OCI-LY3 (cell line): ENCODE results near the gene SPATS1.

Experiments
- H2AFZ ChIP-seq: fragments of 200-600, 300-600 bp; shearing (Covaris generic); 2 replicates; pipeline ENCODE4 v1.6.0; 2014; ENCODE audit warnings: antibody characterized with exemption, low read depth, low read length
- H3K27ac ChIP-seq: fragments of 200-600, 300-600 bp; sonication (generic); 2 replicates; pipeline ENCODE4 v1.5.1; 2014; ENCODE audit warnings: mild to moderate bottlenecking, low read length, moderate library complexity, mixed read lengths
- H3K27me3 ChIP-seq: fragments of 200-600, 300-600 bp; sonication (generic); 2 replicates; pipeline ENCODE4 v1.6.1; 2014; ENCODE audit warnings: low read depth, low read length, mixed read lengths
- H3K36me3 ChIP-seq: fragments of 200-600, 300-600 bp; sonication (generic); replicated peaks from 2 replicates; pipeline ENCODE3; 2014; ENCODE audit warnings: low read depth, low read length, mixed read lengths
- H3K4me1 ChIP-seq: fragments of 300-600, 200-600 bp; sonication (generic); 2 replicates; pipeline ENCODE4 v1.6.1; 2014; ENCODE audit warnings: low read length, mixed read lengths
- H3K4me2 ChIP-seq: fragments of 200-600, 300-600 bp; sonication (generic); 2 replicates; pipeline ENCODE4 v1.6.1; 2014; ENCODE audit warnings: low read length, mixed read lengths
- H3K4me3 ChIP-seq: fragments of 300-600, 200-600 bp; sonication (generic); 2 replicates; pipeline ENCODE4 v1.5.1; 2014; ENCODE audit warnings: antibody characterized with exemption, mild to moderate bottlenecking, low read length, moderate library complexity
- H3K79me2 ChIP-seq: fragments of 300-600, 200-600 bp; shearing (Covaris generic); 2 replicates; pipeline ENCODE4 v1.6.1; 2014; ENCODE audit warnings: mild to moderate bottlenecking, low read length, mixed read lengths
- H3K9ac ChIP-seq: fragments of 300-600, 200-600 bp; shearing (Covaris generic); 2 replicates; pipeline ENCODE4 v1.6.0; 2014; ENCODE audit warnings: mild to moderate bottlenecking, low read length, moderate library complexity
- H3K9me3 ChIP-seq: fragments of 200-600, 300-600 bp; shearing (Covaris generic); 2 replicates; pipeline ENCODE4 v1.6.1; 2014; ENCODE audit warnings: low read length, mixed read lengths; ENCODE audit not compliant: insufficient read depth
- H4K20me1 ChIP-seq: fragments of 200-600, 300-600 bp; sonication (generic); 2 replicates; pipeline ENCODE4 v1.6.1; 2016; ENCODE audit warnings: low read length, mixed read lengths; ENCODE audit not compliant: insufficient read depth
- EZH2phosphoT487 ChIP-seq: fragments of 200-600 bp; shearing (Covaris generic); IDR thresholded peaks from 2 replicates; pipeline ENCODE4 v1.6.1; 2018; ENCODE audit warnings: antibody characterized with exemption, mixed run types, low read depth
- TF ChIP-seq, protein P1 (sequence below): fragments of 200-600, 300-600 bp; sonication (generic); IDR thresholded peaks from 2 replicates; pipeline ENCODE4 v1.5.1; 2014; ENCODE audit warnings: antibody characterized with exemption, low read length, low read depth

The SPATS1 gene

GRCh38 chr6:44309092-44309491 is 33.4 kb upstream of the SPATS1 start:
- Histone ChIP-seq H3K27me3 (no peaks in the 10 kb centered on the region), H3K9me3 (no peaks in the 10 kb centered on the region), H3K4me2 (no peak overlapping the region), H4K20me1 (peaks cover 3% of the 10 kb centered on the region; the same call in 1 of the 2 replicates), H3K4me3 (no peak overlapping the region), H3K9ac (no peak overlapping the region), H3K36me3 (peaks cover 68% of the 10 kb centered on the region), H3K4me1 (peaks cover 8% of the 10 kb centered on the region), H3K27ac (no peak overlapping the region), H2AFZ (no peak overlapping the region), H3K79me2 (peaks cover 18% of the 10 kb centered on the region)
- TF ChIP-seq, protein P1, sequence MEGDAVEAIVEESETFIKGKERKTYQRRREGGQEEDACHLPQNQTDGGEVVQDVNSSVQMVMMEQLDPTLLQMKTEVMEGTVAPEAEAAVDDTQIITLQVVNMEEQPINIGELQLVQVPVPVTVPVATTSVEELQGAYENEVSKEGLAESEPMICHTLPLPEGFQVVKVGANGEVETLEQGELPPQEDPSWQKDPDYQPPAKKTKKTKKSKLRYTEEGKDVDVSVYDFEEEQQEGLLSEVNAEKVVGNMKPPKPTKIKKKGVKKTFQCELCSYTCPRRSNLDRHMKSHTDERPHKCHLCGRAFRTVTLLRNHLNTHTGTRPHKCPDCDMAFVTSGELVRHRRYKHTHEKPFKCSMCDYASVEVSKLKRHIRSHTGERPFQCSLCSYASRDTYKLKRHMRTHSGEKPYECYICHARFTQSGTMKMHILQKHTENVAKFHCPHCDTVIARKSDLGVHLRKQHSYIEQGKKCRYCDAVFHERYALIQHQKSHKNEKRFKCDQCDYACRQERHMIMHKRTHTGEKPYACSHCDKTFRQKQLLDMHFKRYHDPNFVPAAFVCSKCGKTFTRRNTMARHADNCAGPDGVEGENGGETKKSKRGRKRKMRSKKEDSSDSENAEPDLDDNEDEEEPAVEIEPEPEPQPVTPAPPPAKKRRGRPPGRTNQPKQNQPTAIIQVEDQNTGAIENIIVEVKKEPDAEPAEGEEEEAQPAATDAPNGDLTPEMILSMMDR = no peak
- no peak for TF ChIP-seq EZH2phosphoT487

GRCh38 chr6:44309631-44310030 is 32.8 kb upstream of the SPATS1 start:
- Histone ChIP-seq H3K4me2 (no peak overlapping the region), H4K20me1 (peaks cover under 1% of the 10 kb centered on the region; the same call in 1 of the 2 replicates), H3K4me1 (peaks cover 8% of the 10 kb centered on the region), H3K79me2 (peaks cover 18% of the 10 kb centered on the region), H3K36me3 (peaks cover 63% of the 10 kb centered on the region), H3K9ac (no peak overlapping the region), H2AFZ (no peak overlapping the region), H3K27me3 (no peaks in the 10 kb centered on the region), H3K27ac (no peak overlapping the region), H3K9me3 (no peaks in the 10 kb centered on the region), H3K4me3 (no peak overlapping the region)
- TF ChIP-seq EZH2phosphoT487 = no peak
- TF ChIP-seq, protein P1 = no peak

GRCh38 chr6:44310241-44310640 is 32.2 kb upstream of the SPATS1 start:
- TF ChIP-seq EZH2phosphoT487 = no peak
- TF ChIP-seq, protein P1 = no peak
- Histone ChIP-seq H3K9me3 (no peaks in the 10 kb centered on the region), H4K20me1 (no peaks in the 10 kb centered on the region), H3K9ac (no peak overlapping the region), H3K27ac (no peak overlapping the region), H3K4me3 (no peak overlapping the region), H3K36me3 (peaks cover 57% of the 10 kb centered on the region), H3K4me2 (no peak overlapping the region), H3K4me1 (peaks cover 8% of the 10 kb centered on the region), H3K79me2 (peaks cover 18% of the 10 kb centered on the region), H3K27me3 (no peaks in the 10 kb centered on the region), H2AFZ (no peak overlapping the region)

GRCh38 chr6:44311304-44311703 is 31.1 kb upstream of the SPATS1 start:
- TF ChIP-seq EZH2phosphoT487 = no peak
- TF ChIP-seq, protein P1 = no peak
- H3K79me2 ChIP-seq = peaks cover 18% of the 10 kb centered on the region
- no peaks in the 10 kb centered on the region for H3K27me3 ChIP-seq
- H3K9ac ChIP-seq = no peak overlapping the region
- no peak overlapping the region for H2AFZ ChIP-seq
- H3K4me3 ChIP-seq = no peak overlapping the region
- no peaks in the 10 kb centered on the region for H3K9me3 ChIP-seq
- H3K4me1 ChIP-seq = peaks cover 8% of the 10 kb centered on the region
- peaks cover 48% of the 10 kb centered on the region for H3K36me3 ChIP-seq
- no peaks in the 10 kb centered on the region for H4K20me1 ChIP-seq
- no peak overlapping the region for H3K27ac ChIP-seq
- H3K4me2 ChIP-seq = no peak overlapping the region
